Kidney epithelial cell (primary cell): Measurements from ENCODE around the gene USP13. TPM values are rescaled to one million over a fixed set of nuclear protein-coding genes. Genes with fewer than 3 reads are reported as not detected.

Experiments used
- DNase-seq: peaks from one replicate; pipeline ENCODE4 v3.0.0-alpha.2; 2010; ENCODE audit warnings: low read depth
- H3K27me3 ChIP-seq: 2 replicates; pipeline ENCODE4 v1.6.0; 2011; ENCODE audit warnings: low read length; ENCODE audit not compliant: control insufficient read depth, insufficient read depth
- H3K36me3 ChIP-seq: 2 replicates; pipeline ENCODE4 v1.5.1; 2011; ENCODE audit warnings: low read length; ENCODE audit not compliant: control insufficient read depth, insufficient read depth
- H3K4me3 ChIP-seq: 2 replicates; pipeline ENCODE4 v1.5.1; 2011; ENCODE audit warnings: low read depth, mild to moderate bottlenecking, control low read depth, low read length
- total RNA-seq: library from RNA; depleted of rRNA; stranded (reverse); fragments of >200 nt; gene quantifications from 2 replicates; pipeline ENCODE4 v1.2.3, GENCODE V29; 2015
- TF ChIP-seq, protein P1 (sequence below): IDR thresholded peaks from 2 replicates; pipeline ENCODE4 v1.5.1; 2011; ENCODE audit warnings: mild to moderate bottlenecking, moderate library complexity, low read length, control low read depth, inconsistent platforms; ENCODE audit not compliant: insufficient read depth, poor library complexity, severe bottlenecking

Gene USP13
- total RNA-seq, 1 donor from 2014 or later, result 6.4 TPM

DNA sequence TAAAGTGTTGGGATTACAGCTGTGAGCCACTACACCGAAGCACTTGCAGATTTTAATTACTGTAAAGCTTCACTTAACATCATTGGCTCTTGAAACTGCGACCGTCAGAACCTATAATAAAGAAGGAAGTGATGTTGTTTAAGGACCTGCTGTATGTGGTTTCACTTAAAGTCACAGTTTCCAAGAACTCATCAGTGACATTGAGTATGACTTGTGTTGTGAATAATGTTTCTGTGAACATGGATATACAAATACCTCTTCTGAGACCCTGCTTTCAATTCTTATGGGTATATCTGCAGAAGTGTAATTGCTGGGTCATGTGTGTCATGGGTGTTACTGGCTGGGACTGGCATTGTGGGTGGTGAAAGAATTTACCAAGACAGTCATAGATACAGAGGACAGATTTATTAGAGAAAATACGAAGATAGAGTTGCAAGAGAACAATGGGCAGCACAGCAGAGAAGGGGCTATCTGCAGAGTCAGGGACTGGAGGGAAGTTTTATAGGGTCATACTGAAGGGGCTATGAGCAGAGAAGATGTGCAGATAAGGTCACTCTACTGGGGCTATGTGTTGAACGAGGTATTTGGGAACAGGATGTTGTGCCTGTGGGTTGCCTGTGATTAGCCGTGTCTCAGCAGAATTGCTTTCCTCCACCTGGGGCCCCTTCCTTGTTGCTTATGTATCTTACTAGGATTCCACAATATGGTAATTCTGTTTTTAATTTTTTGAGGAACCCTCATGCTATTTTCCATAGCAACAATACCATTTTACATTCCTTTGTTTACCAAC is 43.7 kb upstream of the USP13 start:
- TF ChIP-seq, protein P1, sequence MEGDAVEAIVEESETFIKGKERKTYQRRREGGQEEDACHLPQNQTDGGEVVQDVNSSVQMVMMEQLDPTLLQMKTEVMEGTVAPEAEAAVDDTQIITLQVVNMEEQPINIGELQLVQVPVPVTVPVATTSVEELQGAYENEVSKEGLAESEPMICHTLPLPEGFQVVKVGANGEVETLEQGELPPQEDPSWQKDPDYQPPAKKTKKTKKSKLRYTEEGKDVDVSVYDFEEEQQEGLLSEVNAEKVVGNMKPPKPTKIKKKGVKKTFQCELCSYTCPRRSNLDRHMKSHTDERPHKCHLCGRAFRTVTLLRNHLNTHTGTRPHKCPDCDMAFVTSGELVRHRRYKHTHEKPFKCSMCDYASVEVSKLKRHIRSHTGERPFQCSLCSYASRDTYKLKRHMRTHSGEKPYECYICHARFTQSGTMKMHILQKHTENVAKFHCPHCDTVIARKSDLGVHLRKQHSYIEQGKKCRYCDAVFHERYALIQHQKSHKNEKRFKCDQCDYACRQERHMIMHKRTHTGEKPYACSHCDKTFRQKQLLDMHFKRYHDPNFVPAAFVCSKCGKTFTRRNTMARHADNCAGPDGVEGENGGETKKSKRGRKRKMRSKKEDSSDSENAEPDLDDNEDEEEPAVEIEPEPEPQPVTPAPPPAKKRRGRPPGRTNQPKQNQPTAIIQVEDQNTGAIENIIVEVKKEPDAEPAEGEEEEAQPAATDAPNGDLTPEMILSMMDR, result no peak
- H3K36me3 ChIP-seq, result no peaks in the 10 kb centered on the region
- no peaks in the 10 kb centered on the region for H3K27me3 ChIP-seq
- no peak for DNase-seq
- H3K4me3 ChIP-seq, result no peak overlapping the region

DNA sequence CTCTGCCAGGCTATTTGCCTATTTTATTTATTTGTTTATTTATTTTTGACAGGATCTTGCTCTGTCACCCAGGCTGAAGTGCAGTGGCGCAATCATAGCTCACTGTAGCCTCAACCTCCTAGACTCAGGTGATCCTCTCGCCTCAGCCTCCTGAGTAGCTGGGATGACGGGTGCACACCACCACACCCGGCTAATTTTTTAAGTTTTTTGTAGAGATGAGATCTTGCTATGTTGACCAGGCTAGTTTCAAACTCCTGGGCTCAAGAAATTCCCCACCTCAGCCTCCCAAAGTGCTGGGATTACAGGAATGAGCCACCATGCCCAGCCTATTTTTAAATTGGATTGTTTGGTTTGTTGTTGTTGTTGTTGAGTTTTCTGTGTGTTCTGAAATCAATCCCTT is 42.8 kb upstream of the USP13 start:
- H3K27me3 ChIP-seq, result no peaks in the 10 kb centered on the region
- no peak for DNase-seq
- TF ChIP-seq, protein P1, result no peak
- H3K36me3 ChIP-seq, result no peaks in the 10 kb centered on the region
- no peak overlapping the region for H3K4me3 ChIP-seq

DNA sequence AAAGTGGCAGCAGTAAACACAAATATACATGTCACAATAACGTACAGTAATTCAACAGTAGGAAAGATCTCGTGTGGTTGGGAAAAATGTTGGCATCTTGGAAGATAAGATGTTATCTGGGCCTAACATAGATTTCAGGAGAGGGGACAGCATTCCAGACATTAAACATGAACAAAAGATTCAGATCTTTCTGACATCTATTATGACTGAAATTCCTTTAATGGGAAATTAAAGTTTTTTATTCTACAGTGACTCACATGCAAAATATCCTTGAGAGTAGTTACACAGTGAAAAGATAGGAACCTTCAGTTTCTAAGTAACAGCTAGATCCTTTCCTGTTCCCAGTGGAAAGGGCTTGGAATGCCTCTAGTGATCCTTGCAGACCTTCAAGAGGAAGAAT is 39.0 kb upstream of the USP13 start:
- Histone ChIP-seq H3K36me3 (no peaks in the 10 kb centered on the region), H3K27me3 (no peaks in the 10 kb centered on the region), H3K4me3 (no peak overlapping the region)
- no peak for DNase-seq
- TF ChIP-seq, protein P1, result no peak

DNA sequence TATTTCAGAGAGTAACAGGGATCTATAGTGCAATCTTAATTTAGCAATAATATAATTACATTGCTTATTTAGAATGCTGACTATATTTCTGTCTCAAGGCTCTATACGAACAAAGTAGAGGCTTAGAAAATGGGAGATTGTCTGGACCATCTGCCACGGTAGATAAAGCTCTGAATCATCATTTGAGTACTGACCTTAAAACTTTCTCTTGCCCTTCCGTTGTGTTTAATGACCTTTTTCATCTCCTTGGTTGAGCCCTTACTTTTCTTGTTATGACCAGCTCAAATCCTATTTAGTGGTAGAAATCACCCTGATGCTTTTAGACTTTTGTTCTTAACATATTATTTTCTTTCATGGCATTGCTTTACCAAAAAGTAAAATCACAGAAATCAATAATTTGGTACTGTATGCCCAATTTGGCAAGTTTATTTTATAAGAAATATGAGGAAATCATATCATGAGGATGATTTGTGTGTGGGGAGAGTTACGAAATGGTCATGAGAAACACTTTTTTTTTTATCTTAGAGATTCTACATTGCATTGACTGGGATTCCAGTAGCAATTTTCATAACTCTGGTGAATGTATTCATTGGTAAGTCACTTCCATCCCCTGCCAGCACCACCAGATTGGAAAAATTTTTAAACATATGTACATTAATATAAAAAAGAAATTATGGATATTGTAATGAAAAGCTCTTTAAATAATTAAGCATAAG is 37.2 kb upstream of the USP13 start:
- H3K36me3 ChIP-seq, result no peaks in the 10 kb centered on the region
- H3K27me3 ChIP-seq, result no peaks in the 10 kb centered on the region
- TF ChIP-seq, protein P1, result no peak
- H3K4me3 ChIP-seq, result no peak overlapping the region
- DNase-seq, result no peak

DNA sequence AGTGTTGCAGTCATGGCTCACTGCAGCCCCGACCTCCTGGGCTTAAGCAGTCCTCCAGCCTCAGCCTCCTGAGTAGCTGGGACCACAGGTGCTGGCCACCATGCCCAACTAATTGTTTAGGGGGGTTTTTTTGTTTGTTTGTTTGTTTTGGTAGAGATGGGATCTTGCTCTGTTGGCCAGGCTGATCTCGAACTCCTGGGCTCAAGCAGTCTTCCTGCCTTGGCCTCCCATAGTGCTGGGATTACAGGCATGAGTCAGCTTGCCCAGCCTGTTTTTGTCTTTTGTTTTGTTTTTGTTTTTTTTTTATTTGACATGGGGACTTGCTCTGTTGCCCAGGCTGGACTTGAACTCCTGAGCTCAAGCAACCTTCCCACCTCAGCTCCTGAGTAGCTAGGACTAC is 30.8 kb upstream of the USP13 start:
- no peak overlapping the region for H3K4me3 ChIP-seq
- no peaks in the 10 kb centered on the region for H3K36me3 ChIP-seq
- H3K27me3 ChIP-seq, result no peaks in the 10 kb centered on the region
- no peak for DNase-seq
- TF ChIP-seq, protein P1, result no peak
